HL-60 (cell line): ENCODE measurements around the gene AXL.
A peak's percentile ranks its signal among the peaks of the same experiment; 100 is the strongest.

Source experiments
- DNase-seq, 2 experiments: peaks; one replicate each; pipeline ENCODE4 v3.0.0-alpha.2; 2010 to 2020; ENCODE audit warnings: low read depth in 1 of 2, low spot score in 1 of 2
- H3K27ac ChIP-seq: fragments of 250-450 bp; sonication (Bioruptor Pico); replicated peaks from 2 replicates; pipeline ENCODE4 v1.5.1; 2020; ENCODE audit warnings: mild to moderate bottlenecking, moderate library complexity
- H3K27me3 ChIP-seq: fragments of 250-450 bp; sonication (Bioruptor Pico); 2 replicates; pipeline ENCODE4 v1.5.1; 2021; ENCODE audit warnings: mild to moderate bottlenecking, moderate library complexity; ENCODE audit not compliant: insufficient read depth, poor library complexity, severe bottlenecking
- H3K4me3 ChIP-seq: replicated peaks from 2 replicates; pipeline ENCODE4 v1.5.1; 2011; ENCODE audit warnings: mild to moderate bottlenecking, control low read depth, low read length; ENCODE audit not compliant: insufficient read depth
- CTCF ChIP-seq: IDR thresholded peaks from one replicate; pipeline ENCODE4 v1.5.1; 2011; ENCODE audit warnings: low read length, control low read depth, inconsistent platforms; ENCODE audit not compliant: insufficient read depth
- GABPA ChIP-seq: IDR thresholded peaks from 2 replicates; pipeline ENCODE4 v1.6.1; 2012; ENCODE audit warnings: low read depth
- POLR2AphosphoS5 ChIP-seq: IDR thresholded peaks from 2 replicates; pipeline ENCODE4 v1.6.1; 2012; ENCODE audit warnings: low read depth
- SPI1 ChIP-seq: IDR thresholded peaks from 2 replicates; pipeline ENCODE4 v1.6.1; 2012; ENCODE audit warnings: low read depth, mild to moderate bottlenecking, borderline replicate concordance
- TF ChIP-seq, protein P1 (sequence below): IDR thresholded peaks from 2 replicates; pipeline ENCODE4 v1.6.1; 2012; ENCODE audit warnings: low read depth; ENCODE audit not compliant: insufficient replicate concordance

Gene AXL

GRCh38 chr19:41194157-41194552, 24.9 kb upstream of the AXL start:
- no peak overlapping the region for H3K4me3 ChIP-seq
- no peak overlapping the region for H3K27ac ChIP-seq
- no peak for DNase-seq
- peaks cover 28% of the 10 kb centered on the region for H3K27me3 ChIP-seq
- TF ChIP-seq GABPA (no peak), CTCF (no peak), POLR2AphosphoS5 (no peak), SPI1 (no peak)
- TF ChIP-seq, protein P1, sequence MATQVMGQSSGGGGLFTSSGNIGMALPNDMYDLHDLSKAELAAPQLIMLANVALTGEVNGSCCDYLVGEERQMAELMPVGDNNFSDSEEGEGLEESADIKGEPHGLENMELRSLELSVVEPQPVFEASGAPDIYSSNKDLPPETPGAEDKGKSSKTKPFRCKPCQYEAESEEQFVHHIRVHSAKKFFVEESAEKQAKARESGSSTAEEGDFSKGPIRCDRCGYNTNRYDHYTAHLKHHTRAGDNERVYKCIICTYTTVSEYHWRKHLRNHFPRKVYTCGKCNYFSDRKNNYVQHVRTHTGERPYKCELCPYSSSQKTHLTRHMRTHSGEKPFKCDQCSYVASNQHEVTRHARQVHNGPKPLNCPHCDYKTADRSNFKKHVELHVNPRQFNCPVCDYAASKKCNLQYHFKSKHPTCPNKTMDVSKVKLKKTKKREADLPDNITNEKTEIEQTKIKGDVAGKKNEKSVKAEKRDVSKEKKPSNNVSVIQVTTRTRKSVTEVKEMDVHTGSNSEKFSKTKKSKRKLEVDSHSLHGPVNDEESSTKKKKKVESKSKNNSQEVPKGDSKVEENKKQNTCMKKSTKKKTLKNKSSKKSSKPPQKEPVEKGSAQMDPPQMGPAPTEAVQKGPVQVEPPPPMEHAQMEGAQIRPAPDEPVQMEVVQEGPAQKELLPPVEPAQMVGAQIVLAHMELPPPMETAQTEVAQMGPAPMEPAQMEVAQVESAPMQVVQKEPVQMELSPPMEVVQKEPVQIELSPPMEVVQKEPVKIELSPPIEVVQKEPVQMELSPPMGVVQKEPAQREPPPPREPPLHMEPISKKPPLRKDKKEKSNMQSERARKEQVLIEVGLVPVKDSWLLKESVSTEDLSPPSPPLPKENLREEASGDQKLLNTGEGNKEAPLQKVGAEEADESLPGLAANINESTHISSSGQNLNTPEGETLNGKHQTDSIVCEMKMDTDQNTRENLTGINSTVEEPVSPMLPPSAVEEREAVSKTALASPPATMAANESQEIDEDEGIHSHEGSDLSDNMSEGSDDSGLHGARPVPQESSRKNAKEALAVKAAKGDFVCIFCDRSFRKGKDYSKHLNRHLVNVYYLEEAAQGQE, result no peak

- DNase-seq, result peak in 1 of 2 experiments; percentile 52
- H3K27ac ChIP-seq, result no peak overlapping the region
- no peak for TF ChIP-seq GABPA
- no peak for TF ChIP-seq CTCF
- TF ChIP-seq POLR2AphosphoS5, result no peak
- TF ChIP-seq SPI1, result no peak
- TF ChIP-seq, protein P1, result no peak
- peaks cover 25% of the 10 kb centered on the region for H3K27me3 ChIP-seq
- no peak overlapping the region for H3K4me3 ChIP-seq
These were observed 23.1 kb upstream of the AXL start for GRCh38 chr19:41195675-41196497.

DNA sequence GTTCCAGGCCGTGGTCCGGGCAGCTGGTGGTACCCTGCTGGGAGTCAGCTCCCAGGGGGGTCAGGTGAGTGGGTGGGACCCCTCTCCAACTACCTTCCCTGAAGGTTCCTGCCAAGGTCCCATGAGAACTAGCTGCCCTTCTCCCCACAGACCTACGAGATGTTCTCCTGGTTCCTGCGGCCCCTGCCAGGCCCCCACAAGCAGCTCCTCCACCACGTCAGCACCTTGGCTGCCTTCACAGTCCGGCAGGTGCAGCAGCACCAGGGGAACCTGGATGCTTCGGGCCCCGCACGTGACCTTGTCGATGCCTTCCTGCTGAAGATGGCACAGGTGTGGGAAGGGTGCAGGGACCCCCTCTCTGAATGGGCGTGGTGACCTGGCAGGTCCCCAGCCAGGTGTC, 20.5 kb upstream of the AXL start:
- H3K4me3 ChIP-seq, result no peak overlapping the region
- peaks cover 9% of the 10 kb centered on the region for H3K27me3 ChIP-seq
- no peak for DNase-seq
- H3K27ac ChIP-seq, result no peak overlapping the region
- TF ChIP-seq GABPA (no peak), CTCF (no peak), SPI1 (no peak), POLR2AphosphoS5 (no peak)
- TF ChIP-seq, protein P1, result no peak
